HG02642 (cell line): ENCODE data around the gene SLK.

Source experiments
- ATAC-seq: cut with Tn5 transposase; IDR thresholded peaks from one replicate; pipeline ENCODE4 v1.9.1; 2021; ENCODE audit warnings: mild to moderate bottlenecking; ENCODE audit not compliant: unreplicated experiment, poor library complexity

SLK gene

GRCh38 chr10:104029521-104029860, 62.6 kb downstream of the SLK start:
- ATAC-seq = no peak

- ATAC-seq = no peak
These were observed 64.7 kb downstream of the SLK start for GRCh38 chr10:104031631-104032030.

DNA sequence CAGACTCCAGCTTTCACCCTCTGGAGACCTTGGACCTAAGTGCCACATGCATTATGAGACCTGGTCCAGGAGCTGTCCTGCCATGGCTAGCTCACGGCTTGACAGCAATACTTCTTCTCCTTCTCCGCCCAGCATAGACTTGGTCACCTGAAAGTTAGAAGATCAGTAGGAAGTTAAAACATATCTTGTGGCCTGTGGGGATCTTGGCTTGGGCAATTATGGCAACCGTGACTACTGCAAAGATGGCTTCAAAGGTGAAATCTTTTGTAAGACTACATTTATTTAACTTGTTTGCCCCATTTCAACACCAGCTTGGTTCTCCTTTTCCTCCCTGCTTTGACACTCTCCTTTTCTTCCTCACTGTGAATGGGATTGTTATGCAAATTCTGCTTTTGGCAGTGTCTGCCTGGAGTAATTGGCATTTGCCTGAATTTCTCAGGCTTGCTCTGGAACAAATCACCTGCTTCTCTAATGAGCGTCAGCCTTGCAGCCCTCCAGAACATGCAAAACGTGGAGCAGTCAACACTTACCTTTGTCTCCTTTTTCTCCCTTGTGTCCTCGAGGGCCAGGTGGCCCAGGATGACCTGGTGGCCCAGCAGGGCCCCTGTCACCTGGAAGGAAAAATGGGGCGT, 65.3 kb downstream of the SLK start:
- no peak for ATAC-seq

DNA sequence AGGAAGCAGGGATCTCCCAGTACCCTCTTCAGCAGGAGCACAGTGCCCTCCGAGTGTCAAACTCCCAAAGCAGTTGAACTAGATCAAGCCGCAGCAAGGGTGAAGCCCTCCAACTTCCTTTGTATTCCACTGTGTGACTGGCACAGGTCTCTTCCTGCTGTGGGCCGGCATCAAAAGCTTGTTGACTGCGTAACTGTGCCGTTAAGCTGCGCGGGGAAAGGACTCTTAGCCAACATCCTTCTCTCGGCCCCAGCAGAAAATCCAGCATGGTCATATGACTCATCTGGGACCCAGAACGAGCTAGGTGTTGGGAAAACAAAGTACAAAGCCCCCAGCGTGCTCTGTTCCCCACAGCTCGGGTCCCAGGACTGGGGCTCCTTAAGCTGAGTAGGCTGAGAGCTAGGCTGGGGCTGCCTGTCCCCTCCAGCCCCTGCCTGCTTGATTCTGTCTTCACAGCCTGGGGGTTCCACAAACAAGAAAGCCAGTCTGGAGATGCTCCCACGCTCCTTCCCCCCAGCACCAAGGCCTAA, 66.5 kb downstream of the SLK start:
- ATAC-seq = no peak

DNA sequence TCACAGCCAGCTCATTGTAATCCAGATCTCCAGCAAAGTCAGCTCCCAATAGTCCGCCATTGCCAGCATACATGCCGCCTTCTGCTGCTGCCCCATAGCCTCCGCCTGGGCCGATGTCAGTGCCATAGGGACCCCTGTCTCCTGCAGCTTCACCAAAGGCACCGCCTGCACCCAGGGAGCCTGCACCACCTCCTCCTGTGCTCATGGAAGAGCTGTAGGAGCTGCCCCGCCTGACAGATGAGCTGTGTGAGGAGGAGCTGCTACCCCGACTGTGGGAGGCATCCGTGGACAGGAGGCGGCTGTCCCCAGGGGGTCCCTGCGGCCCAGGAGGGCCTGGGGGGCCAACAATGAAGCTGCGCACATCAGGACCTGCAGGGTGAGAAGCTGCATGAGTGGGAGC, 67.0 kb downstream of the SLK start:
- ATAC-seq = no peak

DNA sequence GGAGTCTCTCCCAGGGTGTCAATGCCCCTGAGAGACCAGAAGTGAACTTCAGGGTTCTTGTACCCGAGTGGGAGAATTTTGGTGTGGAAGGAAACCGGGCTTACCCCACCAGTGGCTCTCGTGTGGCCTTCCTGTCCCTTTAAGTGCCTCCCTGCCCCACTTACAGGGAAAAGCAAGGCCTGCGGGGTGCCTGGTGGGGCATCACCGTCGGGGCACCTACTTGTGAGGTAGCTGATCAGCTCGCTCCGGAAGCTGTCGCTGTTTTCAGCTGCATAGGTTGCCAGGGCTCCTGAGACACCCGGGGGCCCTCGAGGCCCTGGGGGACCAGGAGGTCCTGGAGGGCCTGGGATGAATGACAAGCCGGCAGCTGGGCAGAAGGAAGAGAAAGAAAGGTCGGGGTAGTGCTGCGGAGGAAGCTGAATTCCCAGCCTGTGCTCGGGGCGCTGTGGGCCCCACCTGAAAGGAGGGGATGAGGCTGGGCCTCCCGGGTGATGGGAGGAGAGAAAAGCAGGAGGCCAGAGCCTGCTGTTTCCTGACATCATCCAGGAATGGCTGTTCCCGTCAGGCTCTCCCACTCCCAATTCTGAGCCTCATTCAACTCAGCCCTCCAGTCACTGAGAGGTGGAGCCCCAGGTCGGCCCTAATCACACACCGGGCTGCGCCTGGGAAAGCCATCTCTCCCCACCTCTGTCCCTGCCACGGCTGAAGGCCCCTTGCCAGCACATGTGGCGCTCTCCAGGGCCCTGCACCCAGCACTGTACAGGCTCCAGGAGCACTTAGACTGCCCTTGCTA, 67.7 kb downstream of the SLK start:
- ATAC-seq = no peak

DNA sequence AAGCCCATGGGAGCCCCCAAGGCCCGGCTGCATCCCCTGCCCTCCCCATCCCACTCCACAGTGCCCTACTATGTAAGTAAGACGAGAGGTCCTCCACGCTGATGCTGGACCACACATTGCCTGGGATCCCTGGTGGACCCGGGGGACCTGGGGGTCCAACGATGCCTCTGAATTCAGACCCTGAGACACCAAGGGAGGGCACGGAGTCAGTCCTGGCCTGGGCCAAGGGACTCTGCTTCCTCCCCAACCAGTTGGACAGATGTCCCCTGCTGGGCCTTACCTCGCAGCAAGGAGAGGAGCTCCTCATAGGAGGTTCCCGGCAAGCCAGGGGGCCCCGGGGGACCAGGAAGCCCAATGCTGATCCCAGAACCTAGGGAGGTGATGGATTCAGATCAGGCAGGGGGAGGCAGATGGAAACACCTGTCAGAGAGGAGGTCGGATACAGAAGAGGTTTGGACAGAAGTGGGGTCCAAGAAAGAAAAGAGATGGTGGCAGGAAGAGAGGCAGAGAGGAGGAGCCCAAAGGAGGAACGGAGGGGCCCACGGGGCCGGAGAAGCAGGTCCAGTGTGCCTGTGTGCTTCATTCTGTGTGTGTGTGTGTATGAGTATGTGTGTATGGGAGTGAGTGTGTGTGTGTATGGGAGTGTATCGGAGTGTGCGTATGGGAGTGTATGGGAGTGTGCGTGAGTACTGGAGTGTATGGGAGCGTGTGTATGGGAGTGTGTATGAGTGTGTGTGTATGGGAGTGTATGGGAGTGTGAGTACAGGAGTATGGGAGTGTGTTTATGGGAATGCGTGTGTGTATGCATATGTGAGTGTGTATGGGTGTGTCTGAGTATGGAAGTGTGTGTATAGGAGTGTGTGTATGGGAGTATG, 68.5 kb downstream of the SLK start:
- ATAC-seq = no peak

GRCh38 chr10:104036069-104036384, 69.1 kb downstream of the SLK start:
- ATAC-seq = no peak

DNA sequence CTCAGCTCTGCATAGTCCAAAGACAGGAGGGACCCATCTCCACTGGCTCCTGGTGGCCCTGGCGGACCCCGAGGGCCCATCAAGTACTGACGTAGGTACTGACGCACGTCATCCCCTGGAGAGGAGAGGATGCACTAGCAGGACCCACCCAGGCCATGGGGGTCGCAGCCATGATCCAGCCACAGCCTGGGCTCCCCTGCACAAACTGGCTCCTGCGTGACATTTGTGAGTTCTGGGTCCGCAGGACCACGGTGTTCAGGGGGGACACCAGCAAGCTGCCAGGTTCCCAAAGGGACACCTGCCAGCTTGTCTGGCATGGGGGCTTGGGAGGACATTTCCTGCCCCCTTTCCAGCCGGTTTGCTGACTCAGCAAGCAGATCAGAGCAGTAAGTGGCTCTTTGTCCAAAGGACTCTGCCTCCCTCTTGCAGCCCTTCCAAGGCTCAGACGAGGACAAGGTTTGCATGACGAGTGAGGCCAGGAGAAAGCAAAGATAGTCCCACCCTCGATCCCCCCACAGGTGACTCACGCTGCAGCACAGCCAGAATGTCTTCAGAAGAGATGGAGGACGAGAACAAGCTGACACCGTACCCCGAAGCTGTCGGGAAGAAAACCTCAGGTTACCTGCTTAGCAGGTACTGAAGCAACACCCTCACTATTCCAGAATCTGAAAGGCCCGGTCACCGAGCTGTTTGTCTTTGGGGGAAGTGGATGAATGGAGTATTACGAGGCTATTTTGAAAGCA, 69.7 kb downstream of the SLK start:
- ATAC-seq = no peak

DNA sequence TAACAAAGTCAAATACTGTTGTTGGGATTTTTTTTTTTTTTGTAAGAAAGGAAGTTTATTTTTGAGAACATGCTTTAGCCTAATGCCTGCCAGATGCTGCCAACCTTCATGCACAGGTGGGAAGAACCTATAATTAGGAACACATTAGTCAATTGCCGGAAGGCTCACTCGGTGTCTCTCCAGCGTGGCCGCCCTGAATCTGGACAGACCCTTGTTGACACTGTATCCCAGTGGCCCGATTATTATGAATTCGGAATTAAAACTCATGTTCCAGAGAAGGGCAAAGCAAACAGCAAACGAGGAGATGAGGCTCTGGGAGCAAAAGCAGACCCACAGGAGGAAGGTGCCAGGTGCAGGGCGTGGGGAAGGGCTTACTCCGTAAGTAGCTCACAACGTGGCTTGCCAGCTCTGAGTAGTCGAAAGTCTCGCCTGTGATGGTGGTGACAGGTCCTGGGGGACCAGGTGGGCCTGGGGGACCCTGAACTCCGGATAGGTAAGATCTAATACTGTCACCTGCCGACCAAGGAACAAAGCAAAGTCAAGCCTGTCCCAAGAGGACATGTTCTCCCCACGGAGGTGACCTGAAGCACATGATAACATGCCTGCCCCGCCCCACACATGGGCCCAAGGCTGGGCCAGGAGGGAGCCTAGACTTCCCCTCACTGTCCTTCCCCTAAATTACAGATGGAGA, 70.5 kb downstream of the SLK start:
- no peak for ATAC-seq

DNA sequence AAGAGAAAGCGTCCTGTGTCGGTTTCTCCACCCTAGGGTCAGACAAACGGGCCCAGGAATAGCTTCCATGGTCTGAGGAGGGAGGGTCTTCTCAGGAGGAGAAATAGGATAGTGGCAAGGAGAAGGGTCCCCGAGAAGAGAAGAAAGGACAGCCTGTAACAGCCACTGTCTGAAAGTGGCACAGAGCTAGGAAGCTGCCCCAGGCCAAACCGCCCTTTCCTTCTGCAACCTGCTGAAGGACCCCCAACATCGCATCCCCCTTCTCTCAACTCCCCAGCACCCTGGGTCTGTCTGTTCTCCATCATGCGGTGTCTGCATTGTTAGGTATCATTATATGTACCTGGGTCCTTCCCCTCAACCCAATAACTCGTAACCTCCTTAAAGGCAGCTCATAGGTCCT, 71.6 kb downstream of the SLK start:
- ATAC-seq = no peak

DNA sequence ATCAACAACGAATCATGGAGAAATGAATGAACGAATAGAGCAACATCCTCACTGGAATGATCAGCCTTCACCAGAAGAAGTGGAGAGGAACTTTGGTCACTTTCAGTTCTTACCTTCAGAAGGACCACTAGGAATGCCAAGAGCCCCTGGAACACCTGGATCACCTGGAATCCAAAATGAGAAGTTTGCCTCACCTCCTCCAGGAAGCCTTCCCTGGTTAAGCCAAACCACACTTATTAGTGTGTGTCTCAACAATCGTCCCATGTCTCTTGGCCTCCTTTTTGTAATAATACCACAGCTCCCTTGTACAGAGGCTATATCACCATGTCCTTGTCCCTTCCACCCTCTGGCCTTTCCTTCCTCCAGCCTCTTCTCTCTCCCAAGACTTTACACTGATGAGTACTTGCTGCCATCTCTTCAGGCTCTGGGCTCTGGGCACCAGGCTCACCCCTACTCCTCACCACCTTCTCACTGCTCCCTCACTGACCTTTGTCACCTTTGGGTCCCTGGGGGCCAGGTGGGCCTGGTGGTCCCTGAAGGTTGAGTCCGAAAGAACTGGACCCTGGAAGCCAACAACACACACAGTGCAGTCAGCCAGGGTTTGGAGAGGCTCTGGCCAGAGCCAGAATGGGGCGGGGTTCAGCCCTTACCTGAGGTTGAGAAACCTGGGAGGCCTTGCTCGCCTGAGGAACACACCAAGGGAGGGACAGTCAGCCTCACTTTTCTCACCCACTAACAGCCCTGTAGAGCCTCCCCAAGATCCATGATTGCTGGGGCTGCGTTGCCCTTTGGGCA, 72.2 kb downstream of the SLK start:
- no peak for ATAC-seq

- ATAC-seq = no peak
These were observed 73.4 kb downstream of the SLK start for GRCh38 chr10:104040382-104040781.

GRCh38 chr10:104040862-104041789, 74.2 kb downstream of the SLK start:
- ATAC-seq = no peak

- ATAC-seq = no peak
These were observed 75.1 kb downstream of the SLK start for GRCh38 chr10:104041891-104042535.

GRCh38 chr10:104043185-104043830, 76.4 kb downstream of the SLK start:
- ATAC-seq = no peak

GRCh38 chr10:104043854-104044253, 76.9 kb downstream of the SLK start:
- ATAC-seq = no peak
